Left cardiac atrium (tissue), 4 donors: Measurements from ENCODE around the gene INTS6L. TPM values are rescaled to one million over a fixed set of nuclear protein-coding genes. Genes with fewer than 3 reads are reported as not detected.
A peak's percentile ranks its signal among the peaks of the same experiment; 100 is the strongest.
"Not testable (repeated sequence)": the region's sequence is repeated elsewhere in the genome, so short reads cannot be mapped to it uniquely, and the experiment has no call there.

Source experiments
- ATAC-seq, 2 donors: fragments of 200-7000 bp; cut with Tn5 transposase; one replicate each; pipeline ENCODE4 v1.9.1; 2020; ENCODE audit warnings: mild to moderate bottlenecking in 2 of 2, moderate library complexity in 2 of 2
- DNase-seq: peaks from one replicate; pipeline ENCODE4 v3.0.0-alpha.2; 2020
- intact Hi-C, 2 donors: fragments of 100-400 bp; cut with DNase I; formaldehyde crosslinking; loops; one replicate each; pipeline versions ENCODE4 v1.14.1 to v1.15.1; 2022 to 2023
- total RNA-seq, 2 donors: library from RNA; stranded (reverse); fragmentation: NEBNext Ultra II Directional; extraction: Animal tissue kit (Norgen Biotek cat#: 25700); gene quantifications; one replicate each; pipeline ENCODE4 v1.2.1, GENCODE V29; 2021
- donor health status: DM: no; HTN: yes; CAD: no.
- donor health status: DM: no; HTN: yes; CAD: no; lungs with severe emphysema.
- donor health status: DM: yes; HTN: yes; CAD: no.
- donor health status: Dilated cardiomyopathy.

INTS6L gene
- total RNA-seq, 2 donors from 2014 or later, result 9.4 to 11.0 TPM

DNA sequence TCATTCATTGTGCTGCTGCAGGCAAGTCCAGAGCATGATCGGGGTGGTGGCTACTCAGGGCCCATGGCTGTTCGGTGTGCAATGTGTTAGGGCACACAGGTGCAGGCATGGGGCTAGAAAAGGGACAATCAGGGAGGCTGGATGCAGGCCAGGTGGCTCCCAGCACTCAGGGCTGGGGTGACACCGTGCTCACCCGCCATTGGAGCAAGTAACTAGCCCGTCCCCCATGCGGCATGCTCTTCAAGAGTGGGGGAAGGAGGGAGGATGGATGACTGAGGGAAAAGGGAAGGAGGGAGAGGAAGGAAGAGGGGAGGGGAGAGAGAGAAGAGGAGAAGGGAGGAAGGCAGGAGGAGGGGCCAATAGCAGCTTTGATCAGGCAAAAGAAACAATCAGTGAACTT lies 64.7 kb downstream of the INTS6L start:
- intact Hi-C loops, result no loop called here
- no peak for DNase-seq
- ATAC-seq, result no peak

DNA sequence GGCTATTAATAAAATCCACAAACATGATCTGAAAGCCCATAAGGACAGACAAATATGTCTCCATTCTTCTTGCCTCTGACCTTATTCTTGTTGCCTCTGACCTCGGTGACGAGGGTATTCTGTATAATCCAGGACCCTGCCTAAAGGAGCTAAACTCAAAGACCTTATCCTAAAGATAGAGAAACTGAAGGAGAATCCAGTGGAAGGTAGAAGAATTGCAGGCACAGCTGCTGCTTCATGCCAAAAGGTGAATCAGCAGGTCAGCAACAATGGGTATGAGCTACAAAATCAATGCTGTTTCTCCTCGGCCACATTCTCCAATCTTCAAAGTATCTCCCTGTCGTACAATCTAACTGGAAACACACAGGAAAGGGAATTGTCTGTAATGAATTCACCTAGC lies 71.4 kb downstream of the INTS6L start:
- no peak for ATAC-seq
- intact Hi-C loops, result no loop called here
- DNase-seq, result no peak

DNA sequence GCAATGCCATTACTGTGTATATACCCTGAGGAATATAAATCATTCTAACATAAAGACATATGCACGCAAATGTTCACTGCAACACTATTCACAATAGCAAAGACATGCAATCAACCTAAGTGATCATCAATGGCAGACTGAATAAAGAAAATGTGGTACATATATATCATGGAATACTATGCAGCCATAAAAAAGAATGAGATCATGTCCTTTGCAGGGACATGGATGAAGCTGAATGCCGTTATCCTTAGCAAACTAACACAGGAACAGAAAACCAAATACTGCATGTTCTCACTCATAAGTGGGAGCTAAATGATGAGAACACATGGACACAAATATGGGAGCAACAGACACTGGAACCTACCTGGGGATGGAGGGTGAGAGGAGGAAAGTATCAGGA lies 73.6 kb downstream of the INTS6L start:
- DNase-seq, intact Hi-C loops, ATAC-seq: not testable (repeated sequence)

DNA sequence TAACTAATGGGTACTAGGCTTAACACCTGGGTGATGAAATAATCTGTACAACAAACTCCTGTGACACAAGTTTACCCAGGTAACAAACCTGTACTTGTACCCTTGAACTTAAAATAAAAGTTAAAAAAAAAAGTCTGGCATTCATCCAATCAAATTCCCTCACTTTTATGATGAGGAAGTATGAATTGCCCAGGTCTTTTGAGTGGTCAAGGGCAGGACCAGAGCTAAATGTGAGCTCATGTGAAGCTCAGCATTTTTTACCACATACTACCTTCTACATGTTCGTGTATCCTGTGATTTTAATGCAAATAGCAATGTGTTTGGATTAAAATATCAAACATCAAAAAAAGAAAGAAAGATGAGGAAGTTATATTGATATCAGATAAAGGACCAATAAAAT lies 74.0 kb downstream of the INTS6L start:
- intact Hi-C loops, DNase-seq, ATAC-seq: not testable (repeated sequence)

DNA sequence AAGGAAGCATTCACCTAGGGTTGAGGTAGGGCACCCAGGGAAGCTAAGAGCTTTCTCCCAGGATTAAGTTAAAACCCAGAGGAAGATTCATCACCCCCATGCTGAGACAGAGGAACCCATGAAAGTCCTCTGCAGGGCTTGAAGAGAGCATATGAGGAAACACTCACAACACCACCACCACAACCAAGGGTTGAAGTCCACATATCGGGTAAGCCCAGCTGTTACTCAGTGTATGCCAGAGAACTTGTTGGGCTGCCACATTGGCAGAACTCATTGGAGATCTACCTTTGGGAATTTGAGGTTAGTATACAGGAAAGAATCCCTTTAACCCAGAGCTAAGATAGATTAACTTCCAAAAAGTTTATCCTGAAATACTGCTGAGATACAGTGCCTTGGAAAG lies 75.1 kb downstream of the INTS6L start:
- ATAC-seq (no peak), DNase-seq (no peak)
- intact Hi-C loops, result no loop called here

DNA sequence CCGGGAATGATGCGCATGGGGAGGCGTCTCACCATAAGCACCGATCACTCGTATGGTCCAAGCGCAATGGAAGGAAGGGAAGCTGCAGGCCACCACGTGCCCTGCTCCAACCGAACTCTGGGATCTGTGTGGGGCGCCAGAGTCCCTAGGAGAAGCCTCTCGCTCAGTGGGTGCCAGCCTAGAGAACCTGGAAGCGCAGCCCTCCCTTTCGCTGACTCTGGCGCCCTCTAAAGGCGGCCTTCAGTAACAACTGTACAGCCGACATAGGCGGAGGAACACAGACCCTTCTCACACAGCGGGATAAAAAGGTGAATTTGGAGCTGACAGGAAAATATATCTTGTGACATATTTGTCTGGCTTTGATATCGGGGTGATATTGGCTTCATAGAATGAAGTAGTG lies 76.0 kb downstream of the INTS6L start:
- ATAC-seq (peak; percentile 36 to 50), DNase-seq (no peak)
- intact Hi-C loops, result loop anchor here in 1 of 2 donors (2.0 kb wide), 1 partner anchor 116 kb away; no protein-coding TSS in a partner anchor

DNA sequence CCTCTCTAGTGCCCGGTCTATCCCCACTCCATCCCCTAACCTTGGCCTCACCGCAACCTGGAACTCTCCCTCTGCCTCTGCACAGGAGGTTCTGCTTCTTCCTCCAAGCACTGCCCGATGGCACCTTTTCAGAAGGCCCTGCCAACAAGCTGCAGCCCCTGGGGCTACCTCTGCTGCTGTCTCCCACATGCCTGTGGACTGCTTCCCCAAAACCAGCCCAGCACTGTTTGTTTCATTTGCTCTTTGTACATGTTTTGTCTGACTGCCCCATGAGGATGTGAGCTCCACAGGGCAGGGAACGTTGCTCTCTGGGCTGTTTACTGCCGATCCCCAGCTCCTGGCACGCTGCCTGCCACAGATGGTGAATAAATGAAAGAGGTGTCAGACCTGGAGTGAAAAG lies 85.4 kb downstream of the INTS6L start:
- ATAC-seq (no peak), DNase-seq (no peak)
- intact Hi-C loops, result no loop called here

DNA sequence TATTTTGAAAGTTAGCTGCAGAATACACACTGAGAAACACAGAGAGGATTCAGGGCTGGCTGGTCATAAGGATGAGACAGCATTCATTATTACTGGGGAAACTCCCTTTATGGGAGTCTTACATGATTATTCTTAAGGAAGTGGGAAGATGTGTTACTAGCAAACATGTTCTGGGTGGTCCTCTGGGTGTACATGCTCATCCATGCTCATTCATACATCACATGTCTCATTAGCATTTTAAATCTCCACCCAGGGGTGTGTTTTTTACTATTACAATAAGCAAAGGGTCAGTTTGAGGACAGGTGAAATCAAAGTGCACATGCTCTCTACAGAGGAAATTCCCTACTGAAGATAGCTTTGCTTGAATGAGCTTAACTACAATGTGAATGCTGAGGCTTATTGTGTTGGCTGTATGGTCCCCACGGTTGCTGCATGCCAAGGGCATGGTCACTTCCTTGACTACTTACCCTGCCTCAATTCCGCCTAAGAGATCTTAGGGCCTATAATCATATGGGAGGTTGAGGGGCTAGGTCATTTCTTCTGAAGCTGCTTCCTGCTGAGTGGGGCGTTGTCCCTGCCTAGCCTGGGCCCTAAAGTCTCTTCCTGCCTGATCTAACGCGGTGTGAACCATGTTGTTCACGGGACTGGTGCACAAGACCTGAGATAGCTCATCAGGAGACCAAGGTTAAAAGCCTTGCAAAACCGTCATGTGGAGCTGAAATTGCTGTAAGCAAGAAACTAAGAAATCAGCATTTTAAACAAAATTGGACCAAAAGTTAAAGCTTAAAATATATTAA lies 104.1 kb downstream of the INTS6L start:
- ATAC-seq, intact Hi-C loops, DNase-seq: not testable (repeated sequence)

DNA sequence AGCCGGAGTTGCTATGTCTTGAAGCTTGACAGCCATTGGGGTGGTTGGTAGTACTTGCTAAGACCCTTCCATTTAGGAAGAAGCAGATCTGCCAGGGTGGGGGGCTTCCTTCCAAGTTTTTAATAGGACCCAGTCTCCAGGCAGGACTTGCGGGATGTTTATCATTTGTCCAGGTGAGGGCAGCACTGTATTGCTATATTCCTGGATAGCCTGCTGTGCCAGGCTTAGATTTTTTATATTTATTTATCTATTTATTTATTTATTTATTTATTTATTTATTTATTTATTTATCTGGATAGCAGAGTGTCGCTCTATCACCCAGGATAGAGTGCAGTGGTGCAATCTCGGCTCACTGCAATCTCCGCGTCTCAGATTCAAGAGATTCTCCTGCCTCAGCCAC lies 105.5 kb downstream of the INTS6L start:
- ATAC-seq (no peak), DNase-seq (no peak)
- intact Hi-C loops, result no loop called here

DNA sequence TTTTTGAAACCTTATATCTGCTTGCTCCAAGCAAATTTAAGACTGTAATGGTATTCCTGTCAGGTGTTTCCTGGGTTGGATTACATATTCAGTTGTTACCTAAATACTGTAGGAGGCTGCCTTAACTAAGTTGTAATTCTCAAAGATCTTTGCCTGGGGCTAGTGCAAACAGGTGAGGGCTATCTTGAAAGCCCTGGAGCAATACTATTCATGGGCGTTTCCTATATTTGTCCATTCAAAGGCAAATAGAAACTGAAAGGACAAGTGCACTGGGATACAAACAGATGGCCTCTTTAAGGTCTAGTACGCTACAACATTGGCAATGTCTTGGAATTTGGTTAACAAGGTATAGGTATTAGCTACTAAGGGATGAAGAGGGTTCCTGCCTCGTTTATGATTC lies 108.9 kb downstream of the INTS6L start:
- intact Hi-C loops, result no loop called here
- ATAC-seq (no peak), DNase-seq (no peak)

Other genes with a start within 250 kb of the INTS6L start
- gene ETDC, start 211.2 kb upstream of the INTS6L start, total RNA-seq, result not detected
- gene ZNF75D, start 176.6 kb upstream of the INTS6L start, total RNA-seq, result 1 to 10 TPM; 4.5 to 6.8 TPM
- gene ZNF449, start 175.9 kb upstream of the INTS6L start, total RNA-seq, result 1 to 10 TPM; 6.0 to 7.0 TPM
- 1 to 10 TPM; 3.4 to 3.8 TPM for gene SMIM10L2A, start 98.7 kb upstream of the INTS6L start, total RNA-seq
- not detected for gene CT45A1, start 193.0 kb downstream of the INTS6L start, total RNA-seq
- gene CT45A3, start 247.5 kb downstream of the INTS6L start, total RNA-seq, result not detected